ENCODE measurements around the gene DIAPH1.

- TF ChIP-seq TAF1 (IDR thresholded peaks at IDR 0.05; ENCODE audit: low read depth, low read length) (no peak), POLR2AphosphoS5 (IDR thresholded peaks at IDR 0.05; ENCODE audit: low read depth, low read length) (no peak), POLR2A (IDR thresholded peaks at IDR 0.05; ENCODE audit: low read depth, low read length) (no peak), POU2F2 (IDR thresholded peaks at IDR 0.05; ENCODE audit: low read depth, low read length) (no peak), PAX5 (IDR thresholded peaks at IDR 0.05; ENCODE audit: insufficient read depth, low read length, severe bottlenecking) (no peak)
Measured at GRCh38 chr5:141647242-141647641, 28.4 kb upstream of the DIAPH1 start.

Data from GM12891 (cell line).